ENCODE data around the gene GIPC1. TPM values are rescaled to one million over a fixed set of nuclear protein-coding genes. Genes with fewer than 3 reads are reported as not detected.

GIPC1 gene
- total RNA-seq, 4 donors from 2014 or later, result 61.8 to 122 (median 113) TPM

- Histone ChIP-seq H3K27me3 (no peaks in the 10 kb centered on the region), H3K27ac (peak overlapping the region; percentile 100), H3K4me3 (peak overlapping the region; percentile 71 to 100 (median 92)), H3K4me1 (peaks cover 2 to 48% (median 33%) of the 10 kb centered on the region in 4 donors), H3K36me3 (peaks cover 0 to 31% (median 18%) of the 10 kb centered on the region in 3 donors), H3K9me3 (no peaks in the 10 kb centered on the region)
- no peak for DNase-seq (ENCODE audit: low spot score in 2 of 2)
- TF ChIP-seq POLR2A (IDR thresholded peaks at IDR 0.05), result no peak
- no peak for TF ChIP-seq EP300 (IDR thresholded peaks at IDR 0.05)
- no peak for TF ChIP-seq CTCF (IDR thresholded peaks at IDR 0.05)
- WGBS, 2 donors, result 0 to 1% methylated on average over 10 to 20 of the region's 32 CpGs
These were observed 21.5 kb upstream of the GIPC1 start for GRCh38 chr19:14517446-14517839.

- H3K27ac ChIP-seq, result peak overlapping the region; percentile 100
- H3K27me3 ChIP-seq, result no peaks in the 10 kb centered on the region
- DNase-seq (ENCODE audit: low spot score in 2 of 2), result no peak
- peaks cover 0 to 31% (median 18%) of the 10 kb centered on the region in 3 donors for H3K36me3 ChIP-seq
- no peak for TF ChIP-seq POLR2A (IDR thresholded peaks at IDR 0.05)
- no peak for TF ChIP-seq CTCF (IDR thresholded peaks at IDR 0.05)
- no peak for TF ChIP-seq EP300 (IDR thresholded peaks at IDR 0.05)
- H3K4me1 ChIP-seq, result peaks cover 2 to 48% (median 33%) of the 10 kb centered on the region in 4 donors
- WGBS, 2 donors, result 27 to 29% methylated on average over 22 of the region's 22 CpGs
- no peaks in the 10 kb centered on the region for H3K9me3 ChIP-seq
- H3K4me3 ChIP-seq, result peak overlapping the region; percentile 71 to 100 (median 92)
These were observed 21.0 kb upstream of the GIPC1 start for GRCh38 chr19:14516746-14517438.

- TF ChIP-seq POLR2A (IDR thresholded peaks at IDR 0.05), result no peak
- Histone ChIP-seq H3K27ac (peak overlapping the region; percentile 100), H3K4me3 (peak overlapping the region; percentile 71 to 100 (median 92)), H3K36me3 (peaks cover 0 to 31% (median 18%) of the 10 kb centered on the region in 3 donors), H3K4me1 (peaks cover 2 to 51% (median 35%) of the 10 kb centered on the region in 4 donors), H3K9me3 (no peaks in the 10 kb centered on the region), H3K27me3 (no peaks in the 10 kb centered on the region)
- DNase-seq (ENCODE audit: low spot score in 2 of 2), result no peak
- WGBS, 2 donors, result 77 to 80% methylated on average over 13 to 15 of the region's 15 CpGs
These were observed 20.2 kb upstream of the GIPC1 start for GRCh38 chr19:14516048-14516534.

- TF ChIP-seq EP300 (IDR thresholded peaks at IDR 0.05), result no peak
- TF ChIP-seq POLR2A (IDR thresholded peaks at IDR 0.05), result no peak
- TF ChIP-seq CTCF (IDR thresholded peaks at IDR 0.05), result no peak
- Histone ChIP-seq H3K36me3 (peaks cover 0 to 31% (median 18%) of the 10 kb centered on the region in 3 donors), H3K27ac (peak overlapping the region in 2 of 4 donors; percentile 100), H3K4me1 (peaks cover 2 to 53% (median 35%) of the 10 kb centered on the region in 4 donors), H3K27me3 (no peaks in the 10 kb centered on the region), H3K4me3 (peak overlapping the region in 3 of 4 donors; percentile 3 to 95 (median 89)), H3K9me3 (no peaks in the 10 kb centered on the region)
- no peak for DNase-seq (ENCODE audit: low spot score in 2 of 2)
- 60 to 77% methylated on average over 6 to 8 of the region's 8 CpGs for WGBS, 2 donors
These were observed 19.6 kb upstream of the GIPC1 start for GRCh38 chr19:14515501-14516047.

GRCh38 chr19:14514215-14514863 lies 18.4 kb upstream of the GIPC1 start:
- H3K27me3 ChIP-seq, result no peaks in the 10 kb centered on the region
- H3K27ac ChIP-seq, result peak overlapping the region in 1 of 4 donors; percentile 100
- H3K36me3 ChIP-seq, result peaks cover 0 to 31% (median 18%) of the 10 kb centered on the region in 3 donors
- WGBS, 2 donors, result 81 to 85% methylated on average over 8 of the region's 8 CpGs
- peaks cover 2 to 54% (median 33%) of the 10 kb centered on the region in 4 donors for H3K4me1 ChIP-seq
- no peak for TF ChIP-seq EP300 (IDR thresholded peaks at IDR 0.05)
- TF ChIP-seq CTCF (IDR thresholded peaks at IDR 0.05), result no peak
- no peak for TF ChIP-seq POLR2A (IDR thresholded peaks at IDR 0.05)
- H3K9me3 ChIP-seq, result no peaks in the 10 kb centered on the region
- H3K4me3 ChIP-seq, result no peak overlapping the region
- DNase-seq (ENCODE audit: low spot score in 2 of 2), result no peak

Data from tibial nerve (tissue), 4 donors.